Hepatocyte (in vitro differentiated cells): Measurements from ENCODE around the gene SLC19A1. TPM values are rescaled to one million over a fixed set of nuclear protein-coding genes. Genes with fewer than 3 reads are reported as not detected.

Source experiments
- DNase-seq: peaks from one replicate; pipeline ENCODE4 v3.0.0-alpha.2; 2016; ENCODE audit warnings: low spot score
- H2AFZ ChIP-seq: fragments of 200-600 bp; sonication (generic); 2 replicates; pipeline ENCODE4 v1.6.0; 2016; ENCODE audit warnings: antibody characterized with exemption, mild to moderate bottlenecking
- H3K27ac ChIP-seq: fragments of 200-600 bp; sonication (generic); 2 replicates; pipeline ENCODE4 v1.5.1; 2016; ENCODE audit warnings: mild to moderate bottlenecking
- H3K27me3 ChIP-seq: fragments of 200-600 bp; sonication (generic); 2 replicates; pipeline ENCODE4 v1.6.1; 2016
- H3K36me3 ChIP-seq: fragments of 200-600 bp; sonication (generic); replicated peaks from 2 replicates; pipeline ENCODE4 v1.5.1; 2016; ENCODE audit warnings: low read depth; ENCODE audit not compliant: insufficient read depth
- H3K4me1 ChIP-seq: fragments of 200-600 bp; sonication (generic); 2 replicates; pipeline ENCODE4 v1.5.1; 2016; ENCODE audit warnings: mild to moderate bottlenecking, moderate library complexity; ENCODE audit not compliant: insufficient read depth
- H3K4me2 ChIP-seq: fragments of 200-600 bp; sonication (generic); 2 replicates; pipeline ENCODE4 v1.6.0; 2016
- H3K4me3 ChIP-seq: fragments of 200-600 bp; sonication (generic); 2 replicates; pipeline ENCODE4 v1.5.1; 2016; ENCODE audit warnings: mild to moderate bottlenecking
- H3K79me2 ChIP-seq: fragments of 200-600 bp; sonication (generic); 2 replicates; pipeline ENCODE4 v1.6.0; 2017; ENCODE audit warnings: mild to moderate bottlenecking
- H3K9me2 ChIP-seq: fragments of 200-600 bp; sonication (generic); replicated peaks from 2 replicates; pipeline ENCODE4 v1.6.0; 2017; ENCODE audit warnings: mild to moderate bottlenecking; ENCODE audit not compliant: insufficient read depth
- H3K9me3 ChIP-seq: fragments of 200-600 bp; sonication (generic); 2 replicates; pipeline ENCODE4 v1.5.1; 2016; ENCODE audit warnings: low read depth, mild to moderate bottlenecking
- H4K20me1 ChIP-seq: fragments of 200-600 bp; sonication (generic); 2 replicates; pipeline ENCODE4 v1.6.0; 2016; ENCODE audit warnings: mild to moderate bottlenecking; ENCODE audit not compliant: insufficient read depth, poor library complexity, severe bottlenecking
- EZH2 ChIP-seq: fragments of 200-600 bp; sonication (generic); IDR thresholded peaks from 2 replicates; pipeline ENCODE4 v1.6.1; 2016; ENCODE audit warnings: antibody characterized with exemption, mild to moderate bottlenecking, borderline replicate concordance
- EZH2phosphoT487 ChIP-seq: fragments of 200-600 bp; sonication (generic); IDR thresholded peaks from one replicate; pipeline ENCODE4 v1.6.1; 2018; ENCODE audit warnings: antibody characterized with exemption, mild to moderate bottlenecking, low read depth, moderate library complexity; ENCODE audit not compliant: unreplicated experiment, severe bottlenecking
- WGBS: methylation state at CpG from one replicate; pipeline ENCODE4 v1.1.6; 2016; ENCODE audit warnings: low lambda C conversion rate; ENCODE audit errors: missing lambda C conversion rate; 5-methylcytosine and 5-hydroxymethylcytosine counted together
- polyA plus RNA-seq: library from polyadenylated mRNA; unstranded; fragments of >200 nt; fragmentation: Nextera tagmentation; extraction: Ambion mirVana; gene quantifications from 2 replicates; pipeline ENCODE4 v1.2.1, GENCODE V29; 2016
- total RNA-seq: library from RNA; depleted of rRNA; stranded (reverse); fragments of >200 nt; gene quantifications from 2 replicates; pipeline ENCODE4 v1.2.3, GENCODE V29; 2014
- TF ChIP-seq, protein P1 (sequence below): fragments of 200-600 bp; sonication (generic); IDR thresholded peaks from 2 replicates; pipeline ENCODE4 v1.5.1; 2016; ENCODE audit warnings: antibody characterized with exemption, mild to moderate bottlenecking; ENCODE audit not compliant: poor library complexity

SLC19A1 gene
- total and polyA plus RNA-seq, 2 experiments from 2014 or later: 7.7 to 24.8 TPM

DNA sequence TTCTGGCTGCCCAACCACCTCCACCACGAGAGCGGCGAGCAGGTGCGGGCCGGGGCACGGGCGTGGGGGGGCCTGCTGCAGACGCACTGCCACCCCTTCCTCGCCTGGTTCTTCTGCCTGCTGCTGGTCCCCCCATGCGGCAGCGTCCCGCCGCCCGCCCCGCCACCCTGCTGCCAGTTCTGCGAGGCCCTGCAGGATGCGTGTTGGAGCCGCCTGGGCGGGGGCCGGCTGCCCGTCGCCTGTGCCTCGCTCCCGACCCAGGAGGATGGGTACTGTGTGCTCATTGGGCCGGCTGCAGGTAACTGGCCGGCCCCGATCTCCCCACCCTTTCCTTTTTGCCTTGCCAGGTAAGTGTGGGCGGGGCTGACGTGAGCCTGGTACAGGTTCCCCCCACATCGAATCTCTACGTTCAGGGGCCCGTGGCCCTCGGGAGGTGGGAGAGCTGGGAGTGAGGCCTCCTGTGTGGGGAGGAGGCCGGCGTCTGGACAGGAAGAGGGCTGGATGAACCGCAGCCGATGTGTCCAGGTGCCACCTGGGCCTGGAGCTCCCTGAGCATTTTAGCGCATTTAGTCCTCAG lies 85.6 kb downstream of the SLC19A1 start:
- Histone ChIP-seq H4K20me1 (no peaks in the 10 kb centered on the region), H3K9me2 (no peaks in the 10 kb centered on the region), H2AFZ (no peak overlapping the region), H3K4me1 (peaks cover 26% of the 10 kb centered on the region), H3K27me3 (no peaks in the 10 kb centered on the region), H3K4me3 (no peak overlapping the region), H3K27ac (no peak overlapping the region), H3K9me3 (no peaks in the 10 kb centered on the region), H3K79me2 (peaks cover 24% of the 10 kb centered on the region), H3K4me2 (no peak overlapping the region), H3K36me3 (no peaks in the 10 kb centered on the region)
- TF ChIP-seq, protein P1, sequence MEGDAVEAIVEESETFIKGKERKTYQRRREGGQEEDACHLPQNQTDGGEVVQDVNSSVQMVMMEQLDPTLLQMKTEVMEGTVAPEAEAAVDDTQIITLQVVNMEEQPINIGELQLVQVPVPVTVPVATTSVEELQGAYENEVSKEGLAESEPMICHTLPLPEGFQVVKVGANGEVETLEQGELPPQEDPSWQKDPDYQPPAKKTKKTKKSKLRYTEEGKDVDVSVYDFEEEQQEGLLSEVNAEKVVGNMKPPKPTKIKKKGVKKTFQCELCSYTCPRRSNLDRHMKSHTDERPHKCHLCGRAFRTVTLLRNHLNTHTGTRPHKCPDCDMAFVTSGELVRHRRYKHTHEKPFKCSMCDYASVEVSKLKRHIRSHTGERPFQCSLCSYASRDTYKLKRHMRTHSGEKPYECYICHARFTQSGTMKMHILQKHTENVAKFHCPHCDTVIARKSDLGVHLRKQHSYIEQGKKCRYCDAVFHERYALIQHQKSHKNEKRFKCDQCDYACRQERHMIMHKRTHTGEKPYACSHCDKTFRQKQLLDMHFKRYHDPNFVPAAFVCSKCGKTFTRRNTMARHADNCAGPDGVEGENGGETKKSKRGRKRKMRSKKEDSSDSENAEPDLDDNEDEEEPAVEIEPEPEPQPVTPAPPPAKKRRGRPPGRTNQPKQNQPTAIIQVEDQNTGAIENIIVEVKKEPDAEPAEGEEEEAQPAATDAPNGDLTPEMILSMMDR: no peak
- no peak for TF ChIP-seq EZH2
- no peak for TF ChIP-seq EZH2phosphoT487
- 95% methylated on average over 22 of the region's 38 CpGs for WGBS
- DNase-seq: no peak

DNA sequence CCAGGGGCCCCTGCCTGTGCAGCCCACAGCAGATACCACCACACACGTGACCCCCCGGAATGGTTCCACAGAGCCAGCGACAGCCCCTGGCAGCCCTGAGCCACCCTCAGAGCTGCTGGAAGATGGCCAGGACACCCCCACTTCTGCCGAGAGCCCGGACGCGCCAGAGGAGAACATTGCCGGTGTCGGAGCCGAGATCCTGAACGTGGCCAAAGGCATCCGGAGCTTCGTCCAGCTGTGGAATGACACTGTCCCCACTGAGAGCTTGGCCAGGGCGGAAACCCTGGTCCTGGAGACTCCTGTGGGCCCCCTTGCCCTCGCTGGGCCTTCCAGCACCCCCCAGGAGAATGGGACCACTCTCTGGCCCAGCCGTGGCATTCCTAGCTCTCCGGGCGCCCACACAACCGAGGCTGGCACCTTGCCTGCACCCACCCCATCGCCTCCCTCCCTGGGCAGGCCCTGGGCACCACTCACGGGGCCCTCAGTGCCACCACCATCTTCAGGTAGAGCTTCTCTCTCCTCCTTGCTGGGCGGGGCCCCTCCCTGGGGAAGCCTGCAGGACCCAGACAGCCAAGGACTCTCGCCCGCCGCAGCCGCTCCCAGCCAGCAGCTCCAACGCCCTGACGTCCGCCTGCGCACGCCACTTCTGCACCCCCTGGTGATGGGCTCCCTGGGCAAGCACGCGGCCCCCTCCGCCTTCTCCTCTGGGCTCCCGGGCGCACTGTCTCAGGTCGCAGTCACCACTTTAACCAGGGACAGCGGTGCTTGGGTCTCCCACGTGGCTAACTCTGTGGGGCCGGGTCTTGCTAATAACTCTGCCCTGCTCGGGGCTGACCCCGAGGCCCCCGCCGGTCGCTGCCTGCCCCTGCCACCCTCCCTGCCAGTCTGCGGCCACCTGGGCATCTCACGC lies 86.3 kb downstream of the SLC19A1 start:
- TF ChIP-seq, protein P1: no peak
- TF ChIP-seq EZH2: no peak
- no peak for TF ChIP-seq EZH2phosphoT487
- Histone ChIP-seq H3K9me2 (no peaks in the 10 kb centered on the region), H4K20me1 (no peaks in the 10 kb centered on the region), H3K36me3 (no peaks in the 10 kb centered on the region), H3K79me2 (peaks cover 19% of the 10 kb centered on the region), H3K9me3 (no peaks in the 10 kb centered on the region), H3K4me1 (peaks cover 25% of the 10 kb centered on the region), H2AFZ (no peak overlapping the region), H3K4me3 (no peak overlapping the region), H3K4me2 (peak overlapping the region; percentile 37), H3K27ac (no peak overlapping the region), H3K27me3 (no peaks in the 10 kb centered on the region)
- 94% methylated on average over 40 of the region's 47 CpGs for WGBS
- DNase-seq: no peak

DNA sequence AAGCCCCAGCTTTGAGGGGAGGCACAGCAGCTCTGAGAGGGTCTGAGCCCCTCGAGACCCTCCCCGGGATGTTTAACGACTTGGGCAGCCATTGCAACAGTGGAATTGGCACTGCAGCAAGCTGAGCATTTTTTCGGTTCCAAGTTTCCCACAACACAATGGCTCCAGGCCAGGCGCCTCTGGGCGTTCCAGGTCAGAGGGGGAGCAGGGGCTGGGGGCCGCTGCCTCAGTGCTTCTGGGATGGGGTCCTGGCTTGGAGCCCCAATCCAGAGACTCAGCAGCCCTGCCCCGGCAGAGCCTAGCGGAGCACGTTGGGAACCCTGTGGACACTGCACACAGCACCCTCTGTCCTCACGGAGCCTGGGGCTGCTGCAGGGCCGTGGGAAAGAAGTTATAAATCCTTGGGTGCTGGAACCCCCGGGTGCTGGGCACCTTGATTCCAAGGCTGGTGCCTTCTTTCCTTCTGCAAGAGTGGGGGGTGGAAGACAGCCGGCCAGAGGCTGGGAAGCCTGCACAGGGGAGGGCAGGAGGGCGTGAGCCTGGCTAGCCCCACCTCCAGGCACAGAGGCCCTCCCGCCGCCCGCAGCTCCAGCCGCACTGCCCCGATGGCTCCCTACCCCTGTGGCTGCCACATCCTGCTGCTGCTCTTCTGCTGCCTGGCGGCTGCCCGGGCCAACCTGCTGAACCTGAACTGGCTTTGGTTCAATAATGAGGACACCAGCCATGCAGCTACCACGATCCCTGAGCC lies 87.1 kb downstream of the SLC19A1 start:
- no peak for DNase-seq
- H3K27me3 ChIP-seq: no peaks in the 10 kb centered on the region
- no peaks in the 10 kb centered on the region for H3K9me2 ChIP-seq
- H4K20me1 ChIP-seq: no peaks in the 10 kb centered on the region
- no peaks in the 10 kb centered on the region for H3K36me3 ChIP-seq
- peaks cover 17% of the 10 kb centered on the region for H3K4me1 ChIP-seq
- peaks cover 19% of the 10 kb centered on the region for H3K79me2 ChIP-seq
- H3K4me3 ChIP-seq: no peak overlapping the region
- no peak overlapping the region for H2AFZ ChIP-seq
- H3K27ac ChIP-seq: no peak overlapping the region
- H3K4me2 ChIP-seq: peak overlapping the region; percentile 37
- TF ChIP-seq, protein P1: no peak
- no peak for TF ChIP-seq EZH2
- no peak for TF ChIP-seq EZH2phosphoT487
- H3K9me3 ChIP-seq: no peaks in the 10 kb centered on the region
- WGBS: 77% methylated on average over 21 of the region's 23 CpGs
